Thyroid gland (tissue), 4 donors: ENCODE measurements around the gene MYO10.

Source experiments
- CTCF ChIP-seq, 6 experiments: fragments of 200-600 bp in 3 of 6; fragments of 450-650 bp in 3 of 6; sonication (generic) in 3 of 6; IDR thresholded peaks; one replicate each; pipeline ENCODE4 v1.5.1; 2016 to 2019; ENCODE audit warnings: antibody characterized with exemption in 6 of 6, mild to moderate bottlenecking in 2 of 6, inconsistent platforms in 1 of 6, moderate library complexity in 1 of 6
- POLR2A ChIP-seq, 2 donors: fragments of 450-650 bp; IDR thresholded peaks; one replicate each; pipeline ENCODE4 v1.6.1; 2017; ENCODE audit warnings: antibody characterized with exemption in 2 of 2, mild to moderate bottlenecking in 2 of 2, moderate library complexity in 1 of 2

DNA sequence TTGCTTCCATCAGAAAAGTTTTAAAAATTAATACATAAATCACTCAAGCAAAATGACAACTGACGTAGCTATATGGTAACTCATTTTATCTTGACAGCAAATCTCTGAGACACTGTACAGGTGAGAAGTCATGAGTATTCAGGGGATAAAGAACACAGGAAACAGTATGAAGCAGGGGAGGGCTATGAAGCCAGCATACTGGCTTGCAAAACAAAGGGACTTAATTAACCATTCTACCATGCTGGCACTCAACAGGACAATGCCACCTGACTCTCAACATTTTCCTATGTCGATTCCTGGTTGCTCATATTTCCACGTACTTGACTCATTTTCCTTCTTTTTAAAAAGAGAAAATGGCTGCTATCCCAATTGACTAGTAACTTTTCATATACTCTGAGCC, 167.9 kb downstream of the MYO10 start:
- no peak for TF ChIP-seq POLR2A (IDR thresholded peaks at IDR 0.05)
- no peak for TF ChIP-seq CTCF (IDR thresholded peaks at IDR 0.05)
